AG09319 (cell line): ENCODE data around the gene DDN.

Experiments used
- DNase-seq: peaks from one replicate; pipeline ENCODE4 v3.0.0-alpha.2; 2010; ENCODE audit warnings: low read depth; ENCODE audit errors: extremely low read depth
- TF ChIP-seq, protein P1 (sequence below): IDR thresholded peaks from 2 replicates; pipeline ENCODE4 v1.5.1; 2011; ENCODE audit warnings: low read depth, mild to moderate bottlenecking, inconsistent platforms, low read length, moderate library complexity

The DDN gene

DNA sequence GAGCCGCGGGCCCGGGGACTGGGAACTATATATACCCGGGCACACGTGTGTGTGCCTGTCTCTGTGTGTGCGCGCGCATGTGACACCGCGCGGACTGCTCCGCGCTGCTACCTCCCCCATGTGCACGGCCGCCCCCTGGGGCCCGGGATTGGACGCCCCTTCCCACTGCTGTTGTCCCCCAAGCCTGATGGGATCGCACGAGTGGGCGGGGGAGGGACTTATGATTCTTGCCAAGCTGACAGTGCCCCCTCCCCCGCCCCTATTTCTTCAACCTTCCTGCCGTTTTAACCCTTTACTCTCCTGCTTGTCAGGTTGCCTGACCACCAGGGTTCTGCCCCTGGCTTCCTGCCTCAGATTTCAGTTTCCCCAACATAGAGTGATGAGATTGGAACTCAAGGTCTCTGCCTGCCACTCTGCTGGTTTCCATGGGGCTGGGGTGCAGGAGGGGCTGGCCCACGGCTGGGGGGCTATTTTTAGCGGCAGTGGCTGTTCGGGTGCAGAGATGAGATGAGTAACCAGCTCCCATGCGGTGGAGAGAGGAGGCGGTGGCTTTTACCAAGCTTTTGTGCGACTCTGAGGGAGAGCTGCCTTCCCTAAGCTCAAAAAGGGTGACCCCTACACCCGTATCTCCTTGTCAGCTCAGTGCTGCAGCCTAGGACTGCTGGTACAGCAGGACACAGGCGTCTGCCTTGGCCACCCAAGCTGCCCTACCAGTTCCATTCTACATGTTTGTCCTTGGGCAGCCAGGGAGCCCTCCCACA, at the start of gene DDN:
TSS of gene DDN (minus strand) at position 5 of the 761 bp plus-strand sequence. CDS start 88 bp downstream, outside the sequence.
- no peak for DNase-seq
- TF ChIP-seq, protein P1, sequence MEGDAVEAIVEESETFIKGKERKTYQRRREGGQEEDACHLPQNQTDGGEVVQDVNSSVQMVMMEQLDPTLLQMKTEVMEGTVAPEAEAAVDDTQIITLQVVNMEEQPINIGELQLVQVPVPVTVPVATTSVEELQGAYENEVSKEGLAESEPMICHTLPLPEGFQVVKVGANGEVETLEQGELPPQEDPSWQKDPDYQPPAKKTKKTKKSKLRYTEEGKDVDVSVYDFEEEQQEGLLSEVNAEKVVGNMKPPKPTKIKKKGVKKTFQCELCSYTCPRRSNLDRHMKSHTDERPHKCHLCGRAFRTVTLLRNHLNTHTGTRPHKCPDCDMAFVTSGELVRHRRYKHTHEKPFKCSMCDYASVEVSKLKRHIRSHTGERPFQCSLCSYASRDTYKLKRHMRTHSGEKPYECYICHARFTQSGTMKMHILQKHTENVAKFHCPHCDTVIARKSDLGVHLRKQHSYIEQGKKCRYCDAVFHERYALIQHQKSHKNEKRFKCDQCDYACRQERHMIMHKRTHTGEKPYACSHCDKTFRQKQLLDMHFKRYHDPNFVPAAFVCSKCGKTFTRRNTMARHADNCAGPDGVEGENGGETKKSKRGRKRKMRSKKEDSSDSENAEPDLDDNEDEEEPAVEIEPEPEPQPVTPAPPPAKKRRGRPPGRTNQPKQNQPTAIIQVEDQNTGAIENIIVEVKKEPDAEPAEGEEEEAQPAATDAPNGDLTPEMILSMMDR: no peak

GRCh38 chr12:49048953-49049352, 49.8 kb upstream of the DDN start:
- no peak for DNase-seq
- TF ChIP-seq, protein P1: no peak

- DNase-seq: no peak
- TF ChIP-seq, protein P1: no peak
These were observed 47.1 kb upstream of the DDN start for GRCh38 chr12:49046129-49046895.

GRCh38 chr12:49044660-49045059, 45.5 kb upstream of the DDN start:
- TF ChIP-seq, protein P1: no peak
- no peak for DNase-seq

DNA sequence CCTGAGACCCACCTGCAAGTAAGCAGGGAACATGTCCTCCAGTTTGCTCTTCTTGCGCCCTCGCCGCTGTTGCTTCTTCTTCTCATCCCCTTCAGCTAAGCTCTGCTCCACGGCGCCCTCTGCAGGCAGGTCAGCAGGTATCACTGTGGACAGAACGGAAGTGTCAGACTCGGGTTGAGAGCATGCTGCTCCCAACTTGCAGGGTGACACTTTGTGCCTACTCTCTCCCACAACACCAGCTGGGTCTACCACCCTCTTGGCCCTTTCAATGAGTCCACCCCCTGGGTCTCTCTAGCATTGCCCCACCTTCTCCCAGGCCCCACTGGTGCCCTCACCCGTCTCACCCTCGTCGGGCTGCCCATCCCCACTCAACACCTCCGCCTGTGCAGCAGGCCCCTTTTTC, 44.7 kb upstream of the DDN start:
- TF ChIP-seq, protein P1: peak; percentile 74
- DNase-seq: no peak

DNA sequence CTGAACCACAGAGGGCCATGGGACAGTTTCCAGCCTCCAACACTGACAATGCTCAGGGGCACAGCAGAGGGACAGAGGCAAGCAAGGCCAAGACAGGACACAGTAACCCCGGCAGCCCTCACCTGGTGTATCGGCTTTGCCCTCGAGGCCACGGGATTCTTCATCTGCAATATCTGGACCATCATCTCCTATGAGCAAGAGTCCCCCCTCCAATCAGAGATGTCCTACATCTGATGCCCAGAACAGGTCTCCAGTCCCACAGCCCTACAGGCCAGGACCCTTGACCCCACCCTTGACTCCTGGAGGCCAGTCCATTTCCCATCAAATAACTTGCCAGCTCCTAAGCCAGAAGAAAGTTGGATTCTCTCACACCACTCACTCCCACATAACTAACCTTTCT, 44.1 kb upstream of the DDN start:
- TF ChIP-seq, protein P1: no peak
- no peak for DNase-seq

GRCh38 chr12:49041881-49042484, 42.8 kb upstream of the DDN start:
- TF ChIP-seq, protein P1: no peak

More at GRCh38 chr12:49041881-49042484, 42.8 kb upstream of the DDN start:
- no peak for DNase-seq
